Activated CD4-positive, alpha-beta T cell treated with anti-CD3 and anti-CD28 coated beads, Interleukin-2, amount 50 U/mL, for 1 hour (primary cell): ENCODE results near the gene PTPRM.

Experiments
- DNase-seq: peaks from one replicate; pipeline ENCODE4 v3.0.0-alpha.2; 2020

Gene PTPRM

GRCh38 chr18:8139891-8140406 lies 572.8 kb downstream of the PTPRM start:
- DNase-seq: no peak

GRCh38 chr18:8140841-8141501 lies 573.9 kb downstream of the PTPRM start:
- DNase-seq: no peak

GRCh38 chr18:8142131-8142711 lies 575.1 kb downstream of the PTPRM start:
- no peak for DNase-seq

GRCh38 chr18:8142932-8143331 lies 575.8 kb downstream of the PTPRM start:
- no peak for DNase-seq

GRCh38 chr18:8151181-8151580 lies 584.1 kb downstream of the PTPRM start:
- DNase-seq: no peak

- no peak for DNase-seq
Observed at GRCh38 chr18:8153887-8154583, 586.9 kb downstream of the PTPRM start.

- DNase-seq: no peak
Observed at GRCh38 chr18:8162802-8163201, 595.7 kb downstream of the PTPRM start.

GRCh38 chr18:8163286-8163959 lies 596.3 kb downstream of the PTPRM start:
- no peak for DNase-seq

GRCh38 chr18:8165095-8165494 lies 598.0 kb downstream of the PTPRM start:
- DNase-seq: no peak

GRCh38 chr18:8167026-8167425 lies 599.9 kb downstream of the PTPRM start:
- no peak for DNase-seq

- DNase-seq: no peak
Observed at GRCh38 chr18:8167673-8168072, 600.6 kb downstream of the PTPRM start.

- no peak for DNase-seq
Observed at GRCh38 chr18:8169722-8170121, 602.6 kb downstream of the PTPRM start.

GRCh38 chr18:8174771-8175170 lies 607.7 kb downstream of the PTPRM start:
- DNase-seq: no peak

- no peak for DNase-seq
Observed at GRCh38 chr18:8175501-8176061, 608.5 kb downstream of the PTPRM start.

GRCh38 chr18:8176109-8176508 lies 609.0 kb downstream of the PTPRM start:
- DNase-seq: no peak

GRCh38 chr18:8176554-8176953 lies 609.4 kb downstream of the PTPRM start:
- no peak for DNase-seq

- DNase-seq: no peak
Observed at GRCh38 chr18:8177330-8178016, 610.4 kb downstream of the PTPRM start.

GRCh38 chr18:8186413-8186812 lies 619.3 kb downstream of the PTPRM start:
- no peak for DNase-seq

GRCh38 chr18:8188184-8188583 lies 621.1 kb downstream of the PTPRM start:
- no peak for DNase-seq

- no peak for DNase-seq
Observed at GRCh38 chr18:8190980-8191379, 623.9 kb downstream of the PTPRM start.

GRCh38 chr18:8194431-8194830 lies 627.3 kb downstream of the PTPRM start:
- DNase-seq: no peak

GRCh38 chr18:8196238-8196637 lies 629.1 kb downstream of the PTPRM start:
- DNase-seq: no peak

- DNase-seq: no peak
Observed at GRCh38 chr18:8197499-8197898, 630.4 kb downstream of the PTPRM start.
